Measurements from ENCODE around the gene TMEM119.
"Not testable (repeated sequence)": the region's sequence is repeated elsewhere in the genome, so short reads cannot be mapped to it uniquely, and the experiment has no call there.

The TMEM119 gene

DNA sequence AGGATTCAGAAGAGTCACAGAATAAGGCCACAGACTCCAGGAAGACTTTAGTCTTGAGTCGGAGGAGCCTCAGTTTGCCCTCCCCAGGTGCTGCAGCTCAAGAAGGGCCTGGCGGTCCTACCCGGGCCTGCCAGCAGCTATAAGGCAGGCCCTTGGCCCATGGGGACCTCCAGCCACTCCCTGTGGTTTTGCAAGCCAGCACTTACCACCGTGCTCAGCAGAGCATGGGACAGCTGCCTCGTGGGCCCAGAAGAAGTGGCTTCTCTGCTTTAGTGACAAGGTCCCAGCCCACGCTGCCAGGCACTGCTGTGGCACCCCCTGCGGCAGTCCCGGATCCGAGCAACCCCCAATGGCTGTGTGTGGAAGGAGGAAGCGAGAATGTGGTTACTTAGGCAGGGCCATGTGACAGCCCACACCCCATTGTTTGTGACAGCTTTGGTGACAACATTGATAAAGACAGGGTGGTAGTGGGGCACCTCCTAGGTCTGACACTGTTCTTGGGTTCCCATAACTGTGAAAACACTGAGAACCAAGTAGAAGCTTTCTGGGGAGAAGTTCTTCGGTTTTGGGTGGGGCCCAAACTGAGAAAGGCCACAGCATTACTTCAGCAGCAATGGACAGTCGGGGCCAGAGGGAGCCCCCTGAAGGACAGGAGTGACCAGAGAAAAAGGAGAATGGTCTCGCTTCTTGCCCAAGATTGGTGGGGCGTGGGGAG is 35.8 kb upstream of the TMEM119 start, which contains the start of gene SELPLG:
Gene SELPLG, minus strand, starts transcription at position 361 of the 715 bp plus-strand sequence. CDS start 9,587 bp downstream, outside the sequence.
- no peak for FAIRE-seq

DNA sequence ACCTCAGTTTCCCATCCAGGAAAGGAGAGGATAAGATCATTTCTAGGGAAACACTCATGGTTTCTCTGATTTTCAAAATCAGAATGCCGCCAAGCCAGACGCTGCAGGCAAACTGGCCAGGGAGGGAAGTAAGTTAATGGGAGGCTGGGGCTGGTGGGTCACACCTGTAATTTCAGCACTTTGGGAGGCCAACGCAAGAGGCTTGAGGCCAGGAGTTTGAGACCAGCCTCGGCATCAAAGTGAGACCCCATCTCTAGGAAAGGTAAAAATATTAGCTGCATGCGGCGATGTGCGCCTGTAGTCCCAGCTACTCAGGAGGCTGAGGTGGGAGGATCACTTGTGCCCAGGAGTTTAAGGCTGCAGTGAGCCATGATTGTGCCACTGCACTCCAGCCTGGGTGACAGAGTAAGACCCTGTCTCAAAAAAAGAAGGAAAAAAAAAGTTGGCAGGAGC is 35.2 kb upstream of the TMEM119 start:
- no peak for FAIRE-seq

GRCh38 chr12:108631261-108631660 is 33.4 kb upstream of the TMEM119 start:
- not testable (repeated sequence) for FAIRE-seq

GRCh38 chr12:108630481-108631207 is 32.8 kb upstream of the TMEM119 start:
- no peak for FAIRE-seq

GRCh38 chr12:108629824-108630476 is 32.1 kb upstream of the TMEM119 start:
- FAIRE-seq: no peak

DNA sequence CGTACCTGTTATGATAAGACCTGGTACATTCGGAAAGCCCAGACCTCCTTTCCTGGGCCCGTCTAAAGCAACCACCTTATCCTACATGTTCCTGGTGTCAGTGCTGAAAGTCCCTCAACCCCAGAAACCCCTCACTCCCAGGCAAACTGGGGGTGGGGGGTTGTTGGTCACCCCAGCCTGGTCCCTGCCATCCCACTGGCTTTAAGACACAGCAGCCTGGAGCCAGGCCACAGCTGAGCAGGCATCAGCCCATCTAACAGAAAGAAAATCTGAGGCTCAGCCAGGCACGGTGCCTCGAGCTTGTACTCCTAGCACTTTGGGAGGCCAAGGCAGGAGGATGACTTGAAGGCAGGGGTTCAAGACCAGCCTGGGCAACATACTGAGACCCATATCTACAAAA is 31.3 kb upstream of the TMEM119 start:
- FAIRE-seq: no peak

DNA sequence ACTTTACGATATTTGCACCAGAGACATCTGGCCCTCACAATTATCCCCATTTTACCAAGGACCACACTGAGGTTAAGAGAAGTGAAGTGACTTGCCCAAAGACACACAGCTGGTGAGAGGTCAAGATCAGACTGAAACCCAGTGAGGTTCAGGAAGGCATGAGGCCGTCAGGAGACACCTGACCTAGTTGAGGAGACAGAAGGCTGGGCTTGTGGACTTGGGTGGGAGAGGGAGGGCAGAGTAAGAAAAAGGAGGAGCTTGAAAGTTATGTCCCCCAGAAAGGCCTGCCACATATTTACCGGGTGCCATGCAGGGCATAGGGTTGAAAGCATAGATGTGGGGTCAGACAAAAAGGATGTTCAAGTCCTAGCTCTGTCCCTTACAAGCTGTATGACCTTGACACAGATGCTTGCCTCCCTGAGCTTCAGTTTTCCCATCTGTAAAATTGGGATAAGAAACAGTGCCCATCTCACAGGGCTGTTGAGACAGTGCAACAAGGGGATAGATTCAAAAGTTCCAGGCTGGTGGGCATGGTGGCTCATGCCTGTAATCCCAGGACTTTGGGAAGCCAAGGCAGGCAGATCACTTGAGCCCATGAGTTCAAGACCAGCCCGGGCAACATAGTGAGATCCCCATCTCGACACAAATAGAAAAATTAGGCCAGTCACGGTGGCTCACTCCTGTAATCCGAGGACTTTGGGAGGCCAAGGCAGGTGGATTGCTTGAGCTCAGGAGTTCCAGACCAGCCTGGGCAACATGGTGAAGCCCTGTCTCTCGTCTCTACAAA is 29.4 kb upstream of the TMEM119 start:
- FAIRE-seq: no peak

DNA sequence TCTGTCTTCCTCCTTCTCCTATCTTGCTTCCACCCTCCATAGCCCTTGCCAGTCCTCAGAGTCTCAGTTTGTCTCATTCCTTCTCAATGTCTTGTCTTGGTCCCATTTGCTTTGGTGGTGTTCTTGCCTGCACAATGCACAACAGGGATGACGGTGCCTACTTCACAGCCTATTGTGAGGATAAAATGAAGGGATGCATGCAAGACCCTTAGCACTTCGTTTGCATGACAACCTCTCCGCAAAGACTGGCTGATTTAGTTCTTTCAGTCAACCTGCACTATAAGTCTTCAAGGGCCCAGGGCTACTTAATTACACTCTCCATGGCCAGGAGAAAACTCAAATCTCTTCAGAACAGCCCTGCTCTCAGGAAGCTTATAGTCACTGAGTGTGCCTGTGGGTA is 27.3 kb upstream of the TMEM119 start:
- no peak for FAIRE-seq

- FAIRE-seq: no peak
Observed at GRCh38 chr12:108623577-108623976, 25.7 kb upstream of the TMEM119 start.

- FAIRE-seq: no peak
Observed at GRCh38 chr12:108622921-108623514, 25.1 kb upstream of the TMEM119 start.

DNA sequence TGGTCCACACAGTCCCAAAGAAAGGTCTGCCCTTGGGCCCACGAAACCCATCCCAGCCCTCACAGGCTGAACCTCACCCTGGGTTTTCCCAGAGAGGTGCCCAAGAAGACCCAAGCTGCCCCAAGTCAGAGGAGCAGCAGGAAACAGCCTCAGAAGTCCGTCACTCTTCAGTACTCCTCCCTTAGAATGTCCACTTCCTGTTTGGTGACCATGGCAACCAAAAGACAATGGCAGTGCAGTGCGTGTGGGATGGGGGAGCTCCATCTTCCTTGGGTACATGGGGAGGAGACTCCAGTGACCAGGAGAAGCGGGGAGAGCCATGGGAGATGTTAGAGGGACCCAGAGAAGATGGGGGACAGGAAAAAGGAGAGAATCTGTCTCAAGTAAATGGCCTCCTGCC is 24.5 kb upstream of the TMEM119 start:
- FAIRE-seq: no peak

DNA sequence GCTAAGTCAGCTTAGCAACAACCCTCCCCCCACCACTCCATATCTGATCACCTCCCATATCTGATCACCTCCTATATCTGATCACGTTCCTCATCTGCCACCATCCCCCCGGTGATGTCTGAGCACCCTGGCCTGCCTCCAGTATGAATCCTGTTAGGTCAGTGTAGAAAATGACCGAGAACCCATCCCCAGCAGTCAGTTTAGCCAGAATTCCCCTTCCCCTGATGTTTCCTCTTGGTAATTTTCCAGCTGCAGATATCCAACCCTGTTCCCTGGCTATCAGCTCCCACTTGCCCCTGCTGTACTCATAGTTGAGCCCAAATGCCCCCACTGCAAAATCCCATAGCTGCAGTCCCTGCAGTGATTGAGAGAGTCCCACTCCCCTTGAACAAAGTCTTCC is 23.3 kb upstream of the TMEM119 start:
- no peak for FAIRE-seq

- FAIRE-seq: no peak
Observed at GRCh38 chr12:108620236-108620879, 22.5 kb upstream of the TMEM119 start.

- FAIRE-seq: no peak
Observed at GRCh38 chr12:108619369-108620160, 21.7 kb upstream of the TMEM119 start.

DNA sequence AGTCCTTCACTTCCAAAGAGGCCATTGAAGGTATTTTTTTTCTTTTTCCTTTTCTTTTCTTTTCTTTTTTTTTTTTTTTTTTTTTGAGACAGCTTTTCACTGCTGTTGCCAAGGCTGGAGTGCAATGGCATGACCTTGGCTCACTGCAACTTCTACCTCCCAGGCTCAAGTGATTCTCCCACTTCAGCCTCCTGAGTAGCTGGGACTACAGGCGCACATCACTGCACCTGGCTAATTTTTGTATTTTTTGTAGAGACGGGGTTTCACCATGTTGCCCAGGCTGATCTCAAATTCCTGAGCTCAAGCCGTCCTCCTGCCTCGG is 21.0 kb upstream of the TMEM119 start:
- not testable (repeated sequence) for FAIRE-seq

DNA sequence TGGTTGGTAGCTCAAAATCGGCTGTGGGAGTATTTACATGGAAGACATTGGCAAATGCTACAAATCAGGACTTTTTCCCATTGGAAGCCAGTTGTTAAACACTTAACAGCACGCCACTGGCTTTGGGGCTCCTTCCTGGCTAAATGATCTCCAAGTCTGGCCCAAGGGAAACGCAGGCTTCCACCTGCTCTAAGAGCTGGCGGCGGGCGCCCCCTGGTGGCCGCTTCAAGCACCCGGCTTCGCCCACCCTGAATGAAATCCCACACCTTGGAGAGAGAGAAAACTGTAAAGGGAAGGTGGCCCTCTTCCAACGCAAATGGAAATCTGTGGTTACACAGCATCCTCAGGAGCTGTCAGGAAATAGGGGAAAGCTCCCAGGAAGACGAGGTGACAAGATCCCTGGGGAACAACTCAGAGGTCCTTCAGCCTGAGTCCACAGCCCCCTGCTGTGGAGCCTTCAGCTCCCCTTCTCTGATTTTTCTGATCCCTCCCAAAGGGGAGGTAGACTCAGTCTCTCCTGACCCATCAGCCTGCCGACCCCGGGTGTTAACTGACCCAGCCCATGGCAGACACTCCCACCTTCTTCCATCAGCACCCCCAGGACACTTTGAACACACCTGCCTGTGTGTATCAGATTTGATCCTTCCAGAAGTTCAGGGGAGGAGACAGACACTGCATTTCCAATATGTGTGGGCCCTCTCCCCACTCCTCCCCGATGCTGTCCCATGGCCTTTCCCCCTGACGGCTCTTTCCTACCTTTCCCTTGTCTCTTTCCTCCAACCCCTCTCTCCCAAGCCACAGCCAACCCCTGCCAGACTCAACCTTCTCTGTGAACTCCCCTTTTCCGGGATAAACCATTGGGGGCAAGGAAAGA is 20.4 kb upstream of the TMEM119 start:
- no peak for FAIRE-seq

- no peak for FAIRE-seq
Observed at GRCh38 chr12:108616941-108617858, 19.3 kb upstream of the TMEM119 start.

DNA sequence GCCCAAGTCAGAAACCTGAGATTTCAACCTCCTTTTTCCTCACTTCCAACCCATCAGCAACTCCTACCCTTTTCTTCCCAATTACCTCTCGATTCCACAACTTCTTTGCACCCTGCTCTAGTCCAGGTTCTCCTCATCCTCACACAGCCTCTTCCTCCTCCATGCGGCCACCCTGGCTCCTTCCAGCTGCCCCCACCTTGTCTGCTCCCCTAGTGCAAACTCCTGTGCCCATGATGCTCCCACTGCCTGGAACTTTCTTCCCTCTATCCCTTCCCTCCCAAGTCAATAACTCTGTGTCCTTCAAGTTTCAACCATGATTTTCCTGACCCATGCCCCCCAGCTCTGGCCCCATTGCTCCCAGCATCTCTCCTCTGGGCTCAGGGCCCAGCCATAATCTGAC is 18.5 kb upstream of the TMEM119 start:
- no peak for FAIRE-seq

DNA sequence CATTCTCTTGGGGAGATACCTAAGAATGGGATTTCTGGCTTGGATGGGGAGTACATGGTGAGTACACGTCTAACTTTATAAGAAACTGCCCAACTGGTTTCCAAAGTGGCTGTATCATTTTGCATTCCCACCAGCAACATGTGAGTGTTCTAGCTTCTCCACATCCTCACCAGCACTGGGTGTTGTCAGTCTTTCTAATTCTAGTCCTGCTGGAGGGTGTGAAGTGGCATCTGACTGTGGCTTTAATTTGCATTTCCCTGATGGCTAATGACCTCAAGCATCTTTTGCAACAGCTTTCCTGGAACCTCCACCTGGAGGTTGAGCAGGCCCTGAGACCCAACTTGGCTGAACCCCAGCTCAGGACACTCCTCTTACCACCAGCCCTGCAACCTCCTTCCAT is 18.0 kb upstream of the TMEM119 start:
- FAIRE-seq: no peak

Data from A204.1 (cell line).